ENCODE measurements around the gene FSCN2. TPM values are rescaled to one million over a fixed set of nuclear protein-coding genes. Genes with fewer than 3 reads are reported as not detected.

FSCN2 gene
- polyA plus RNA-seq, 1 donor (not counting 4 experiments of a cell fraction or from before 2014, with no cell fraction given): not detected

DNA sequence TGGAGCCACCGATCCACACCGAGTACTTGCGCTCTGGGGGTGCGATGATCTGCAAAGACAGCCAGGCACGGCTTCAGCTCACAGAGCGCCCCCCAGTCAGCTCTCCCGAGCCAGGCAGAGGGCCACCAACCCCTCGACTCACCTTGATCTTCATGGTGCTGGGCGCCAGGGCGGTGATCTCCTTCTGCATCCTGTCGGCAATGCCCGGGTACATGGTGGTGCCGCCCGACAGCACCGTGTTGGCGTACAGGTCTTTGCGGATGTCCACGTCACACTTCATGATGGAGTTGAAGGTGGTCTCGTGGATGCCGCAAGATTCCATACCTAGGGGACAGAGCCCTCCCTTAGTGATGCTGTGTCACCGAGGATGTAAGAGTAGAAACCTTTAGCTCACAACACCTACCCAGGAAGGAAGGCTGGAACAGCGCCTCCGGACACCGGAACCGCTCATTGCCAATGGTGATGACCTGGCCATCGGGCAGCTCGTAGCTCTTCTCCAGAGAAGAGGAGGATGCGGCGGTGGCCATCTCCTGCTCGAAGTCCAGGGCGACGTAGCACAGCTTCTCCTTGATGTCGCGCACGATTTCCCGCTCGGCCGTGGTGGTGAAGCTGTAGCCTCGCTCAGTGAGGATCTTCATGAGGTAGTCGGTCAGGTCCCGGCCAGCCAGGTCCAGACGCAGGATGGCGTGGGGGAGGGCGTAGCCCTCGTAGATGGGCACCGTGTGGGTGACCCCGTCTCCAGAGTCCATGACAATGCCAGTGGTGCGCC, 17.2 kb upstream of the FSCN2 start:
- Histone ChIP-seq H3K27ac (ENCODE audit: control insufficient read depth, insufficient read depth, low read length) (peak overlapping the region; percentile 47), H3K4me1 (ENCODE audit: control insufficient read depth, extremely low read depth, insufficient read depth, low read length) (peaks cover 8% of the 10 kb centered on the region), H4K20me1 (ENCODE audit: control insufficient read depth, extremely low read depth, insufficient read depth, low read length) (peaks cover 37% of the 10 kb centered on the region), H3K4me3 (ENCODE audit: control insufficient read depth in 2 of 3, extremely low read depth in 1 of 3, insufficient read depth in 2 of 3, low read depth in 1 of 3, low read length in 3 of 3) (peak overlapping the region; percentile 80 to 98 (median 97)), H3K9me3 (ENCODE audit: control insufficient read depth, low read depth, low read length) (peaks cover 2% of the 10 kb centered on the region), H3K36me3 (ENCODE audit: control insufficient read depth in 2 of 2, extremely low read depth in 1 of 2, insufficient read depth in 2 of 2, low read length in 2 of 2) (peaks cover 20 to 29% of the 10 kb centered on the region in 2 experiments), H2AFZ (ENCODE audit: control insufficient read depth, low read length) (no peak overlapping the region), H3K79me2 (ENCODE audit: control insufficient read depth, insufficient read depth, low read length) (peaks cover 26% of the 10 kb centered on the region), H3K9me1 (ENCODE audit: control insufficient read depth, extremely low read depth, insufficient read depth, low read length) (no peaks in the 10 kb centered on the region), H3K27me3 (ENCODE audit: control insufficient read depth, extremely low read depth, insufficient read depth, low read length) (no peaks in the 10 kb centered on the region), H3K4me2 (ENCODE audit: control insufficient read depth, extremely low read depth, insufficient read depth, low read depth, low read length) (peak overlapping the region; percentile 87), H3K9ac (ENCODE audit: control insufficient read depth, extremely low read depth, insufficient read depth, low read length) (peak overlapping the region; percentile 79)
- no peak for DNase-seq (ENCODE audit: low read depth, low spot score)
- FAIRE-seq: no peak
- no peak for TF ChIP-seq EZH2 (IDR thresholded peaks at IDR 0.05; ENCODE audit: low read length)
- TF ChIP-seq, protein P1, sequence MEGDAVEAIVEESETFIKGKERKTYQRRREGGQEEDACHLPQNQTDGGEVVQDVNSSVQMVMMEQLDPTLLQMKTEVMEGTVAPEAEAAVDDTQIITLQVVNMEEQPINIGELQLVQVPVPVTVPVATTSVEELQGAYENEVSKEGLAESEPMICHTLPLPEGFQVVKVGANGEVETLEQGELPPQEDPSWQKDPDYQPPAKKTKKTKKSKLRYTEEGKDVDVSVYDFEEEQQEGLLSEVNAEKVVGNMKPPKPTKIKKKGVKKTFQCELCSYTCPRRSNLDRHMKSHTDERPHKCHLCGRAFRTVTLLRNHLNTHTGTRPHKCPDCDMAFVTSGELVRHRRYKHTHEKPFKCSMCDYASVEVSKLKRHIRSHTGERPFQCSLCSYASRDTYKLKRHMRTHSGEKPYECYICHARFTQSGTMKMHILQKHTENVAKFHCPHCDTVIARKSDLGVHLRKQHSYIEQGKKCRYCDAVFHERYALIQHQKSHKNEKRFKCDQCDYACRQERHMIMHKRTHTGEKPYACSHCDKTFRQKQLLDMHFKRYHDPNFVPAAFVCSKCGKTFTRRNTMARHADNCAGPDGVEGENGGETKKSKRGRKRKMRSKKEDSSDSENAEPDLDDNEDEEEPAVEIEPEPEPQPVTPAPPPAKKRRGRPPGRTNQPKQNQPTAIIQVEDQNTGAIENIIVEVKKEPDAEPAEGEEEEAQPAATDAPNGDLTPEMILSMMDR (optimal IDR thresholded peaks at IDR 0.05 in 1 of 3, IDR thresholded peaks at IDR 0.05 in 1 of 3, conservative IDR thresholded peaks at IDR 0.05 in 1 of 3; ENCODE audit: extremely low read depth in 1 of 3, insufficient read depth in 2 of 3, low read length in 3 of 3): no peak
- dilution Hi-C loops (cut with MboI; ENCODE audit: extremely low pct_ligation_motif_present, low sequenced_read_pairs): no loop called here

DNA sequence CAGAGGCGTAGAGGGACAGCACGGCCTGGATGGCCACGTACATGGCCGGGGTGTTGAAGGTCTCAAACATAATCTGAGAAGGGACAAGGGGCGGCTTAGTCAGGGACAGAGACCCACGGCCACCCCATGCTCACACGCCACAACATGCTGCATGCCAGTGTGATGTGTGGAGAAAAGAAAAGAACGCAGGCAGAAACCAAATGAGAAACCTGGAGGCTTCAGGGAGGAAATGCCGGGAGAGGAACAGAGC, 16.7 kb upstream of the FSCN2 start:
- Histone ChIP-seq H3K27ac (ENCODE audit: control insufficient read depth, insufficient read depth, low read length) (peak overlapping the region; percentile 47), H4K20me1 (ENCODE audit: control insufficient read depth, extremely low read depth, insufficient read depth, low read length) (peaks cover 37% of the 10 kb centered on the region), H2AFZ (ENCODE audit: control insufficient read depth, low read length) (no peak overlapping the region), H3K9me3 (ENCODE audit: control insufficient read depth, low read depth, low read length) (peaks cover 2% of the 10 kb centered on the region), H3K27me3 (ENCODE audit: control insufficient read depth, extremely low read depth, insufficient read depth, low read length) (no peaks in the 10 kb centered on the region), H3K9ac (ENCODE audit: control insufficient read depth, extremely low read depth, insufficient read depth, low read length) (peak overlapping the region; percentile 79), H3K4me1 (ENCODE audit: control insufficient read depth, extremely low read depth, insufficient read depth, low read length) (peaks cover 8% of the 10 kb centered on the region), H3K9me1 (ENCODE audit: control insufficient read depth, extremely low read depth, insufficient read depth, low read length) (no peaks in the 10 kb centered on the region), H3K4me3 (ENCODE audit: control insufficient read depth in 2 of 3, extremely low read depth in 1 of 3, insufficient read depth in 2 of 3, low read depth in 1 of 3, low read length in 3 of 3) (peak overlapping the region; percentile 80 to 98 (median 97)), H3K79me2 (ENCODE audit: control insufficient read depth, insufficient read depth, low read length) (peaks cover 26% of the 10 kb centered on the region), H3K4me2 (ENCODE audit: control insufficient read depth, extremely low read depth, insufficient read depth, low read depth, low read length) (peak overlapping the region; percentile 87), H3K36me3 (ENCODE audit: control insufficient read depth in 2 of 2, extremely low read depth in 1 of 2, insufficient read depth in 2 of 2, low read length in 2 of 2) (peaks cover 20 to 29% of the 10 kb centered on the region in 2 experiments)
- TF ChIP-seq, protein P1 (optimal IDR thresholded peaks at IDR 0.05 in 1 of 3, IDR thresholded peaks at IDR 0.05 in 1 of 3, conservative IDR thresholded peaks at IDR 0.05 in 1 of 3; ENCODE audit: extremely low read depth in 1 of 3, insufficient read depth in 2 of 3, low read length in 3 of 3): no peak
- TF ChIP-seq EZH2 (IDR thresholded peaks at IDR 0.05; ENCODE audit: low read length): no peak
- DNase-seq (ENCODE audit: low read depth, low spot score): no peak
- dilution Hi-C loops (cut with MboI; ENCODE audit: extremely low pct_ligation_motif_present, low sequenced_read_pairs): no loop called here
- no peak for FAIRE-seq
